HepG2 (cell line): ENCODE measurements around the gene VWA2. TPM values are rescaled to one million over a fixed set of nuclear protein-coding genes. Genes with fewer than 3 reads are reported as not detected.

Experiments used
- ATAC-seq: fragments of 200-7000 bp; cut with Tn5 transposase; 3 replicates; pipeline ENCODE4 v1.9.1; 2020; ENCODE audit warnings: mild to moderate bottlenecking, moderate library complexity
- BruUV-seq: library from RNA; stranded (reverse); fragments of 400-500 nt; replicated peaks from 2 replicates; lab custom pipeline; 2021; lab: Mats Ljungman, UMichigan
- CTCF ChIA-PET: fragments of 300-600 bp; formaldehyde crosslinking; extraction: SDS; loops from one replicate; lab custom pipeline; 2021; ENCODE audit warnings: low total read pairs, inconsistent platforms, low intra/inter-chr PET ratio; lab: Yijun Ruan, JAX
- POLR2A ChIA-PET: fragments of 350-600 bp; sonication (Branson Sonifier 250); formaldehyde crosslinking; loops from one replicate; lab custom pipeline; 2020; ENCODE audit warnings: antibody characterized with exemption, inconsistent platforms; lab: Yijun Ruan, JAX
- DNase-seq: peaks from one replicate; pipeline ENCODE4 v3.0.0-alpha.2; 2015; ENCODE audit warnings: low spot score
- FAIRE-seq: peaks from 3 replicates; lab custom pipeline; 2011; peaks lifted over from hg19 to GRCh38; lab: Jason Lieb, UNC
- H2AFZ ChIP-seq: one replicate; pipeline ENCODE4 v1.6.1; 2011; ENCODE audit warnings: low read length, inconsistent platforms
- H3K27ac ChIP-seq: fragments of 300-600 bp; 3 replicates; pipeline ENCODE4 v1.8.0; 2011; ENCODE audit warnings: mixed run types, mild to moderate bottlenecking, mixed read lengths, low read length, inconsistent platforms; ENCODE audit not compliant: insufficient read depth; ENCODE audit errors: extremely low read length
- H3K27me3 ChIP-seq, 2 experiments: fragments of 200-600 bp in 1 of 2; 2 replicates in 1 of 2; 3 replicates in 1 of 2; pipeline versions ENCODE4 v1.6.0 to v1.8.0; 2011; ENCODE audit warnings: low read length in 2 of 2, mild to moderate bottlenecking in 2 of 2, moderate library complexity in 2 of 2, inconsistent platforms in 1 of 2; ENCODE audit not compliant: insufficient read depth in 2 of 2, control insufficient read depth in 1 of 2
- H3K36me3 ChIP-seq, 2 experiments: fragments of 200-600 bp in 1 of 2; replicated peaks in 1 of 2; 2 replicates in 1 of 2; 3 replicates in 1 of 2; pipeline versions ENCODE4 v1.5.1 to v1.8.0; 2011; ENCODE audit warnings: low read length in 2 of 2, inconsistent platforms in 1 of 2; ENCODE audit not compliant: insufficient read depth in 2 of 2, control insufficient read depth in 1 of 2
- H3K4me1 ChIP-seq: 2 replicates; pipeline ENCODE4 v1.5.1; 2012; ENCODE audit warnings: low read length, inconsistent platforms; ENCODE audit not compliant: insufficient read depth
- H3K4me2 ChIP-seq: 2 replicates; pipeline ENCODE4 v1.6.0; 2011; ENCODE audit warnings: low read depth, low read length, inconsistent platforms
- H3K4me3 ChIP-seq, 3 experiments: fragments of 200-600 bp in 1 of 3; sonication (generic), shearing (Covaris generic) in 1 of 3; replicated peaks in 1 of 3; 2 replicates each; pipeline ENCODE4 v1.5.1; 2011 to 2016; ENCODE audit warnings: low read length in 3 of 3, inconsistent platforms in 2 of 3, low read depth in 2 of 3, mild to moderate bottlenecking in 2 of 3, control low read depth in 1 of 3, mixed read lengths in 1 of 3; ENCODE audit not compliant: insufficient read depth in 1 of 3
- H3K79me2 ChIP-seq: one replicate; pipeline ENCODE4 v1.6.1; 2011; ENCODE audit warnings: low read length, inconsistent platforms; ENCODE audit not compliant: insufficient read depth
- H3K9ac ChIP-seq: 2 replicates; pipeline ENCODE4 v1.6.0; 2011; ENCODE audit warnings: mild to moderate bottlenecking, low read depth, low read length, inconsistent platforms; ENCODE audit not compliant: insufficient read depth
- H3K9me3 ChIP-seq: 2 replicates; pipeline ENCODE4 v1.5.1; 2012; ENCODE audit warnings: mild to moderate bottlenecking, low read length
- H4K20me1 ChIP-seq: 2 replicates; pipeline ENCODE4 v1.6.0; 2011; ENCODE audit warnings: inconsistent platforms, mild to moderate bottlenecking, low read length, moderate library complexity; ENCODE audit not compliant: insufficient read depth
- CBX1 ChIP-seq: IDR thresholded peaks from one replicate; pipeline ENCODE4 v1.6.1; 2016; ENCODE audit warnings: antibody characterized with exemption, low read depth
- CERS6 ChIP-seq: sonication (generic); formaldehyde crosslinking; IDR thresholded peaks from 2 replicates; pipeline ENCODE4 v1.5.0; 2020; ENCODE audit warnings: missing genetic modification reagents
- GMEB2 ChIP-seq: IDR thresholded peaks from 2 replicates; pipeline ENCODE4 v1.6.1; 2016; ENCODE audit warnings: missing biosample characterization, missing genetic modification reagents, low read depth
- GPBP1L1 ChIP-seq: sonication (generic); formaldehyde crosslinking; IDR thresholded peaks from 2 replicates; pipeline ENCODE4 v1.5.0; 2020; ENCODE audit warnings: mild to moderate bottlenecking, missing genetic modification reagents
- HNF4G ChIP-seq, 2 experiments: sonication (generic) in 1 of 2; formaldehyde crosslinking in 1 of 2; IDR thresholded peaks; 2 replicates each; pipeline versions ENCODE4 v1.4.0 to v1.6.1; 2011 to 2020; ENCODE audit warnings: borderline replicate concordance in 2 of 2, low read depth in 2 of 2, mild to moderate bottlenecking in 2 of 2, low read length in 1 of 2, missing genetic modification reagents in 1 of 2, moderate library complexity in 1 of 2
- MBNL3 ChIP-seq: fragments of 250-450 bp; sonication (Bioruptor Pico); conservative IDR thresholded peaks from 2 replicates; pipeline ENCODE4 v1.8.0; 2022; ENCODE audit warnings: mild to moderate bottlenecking, inconsistent platforms
- NPAS2 ChIP-seq: sonication (generic); formaldehyde crosslinking; IDR thresholded peaks from 2 replicates; pipeline ENCODE4 v1.8.0; 2022; ENCODE audit warnings: mild to moderate bottlenecking, missing genetic modification reagents, borderline replicate concordance
- THAP7 ChIP-seq: sonication (generic); formaldehyde crosslinking; IDR thresholded peaks from 2 replicates; pipeline ENCODE4 v1.8.1; 2023; ENCODE audit warnings: mild to moderate bottlenecking, missing genetic modification reagents
- ZBTB43 ChIP-seq: sonication (generic); formaldehyde crosslinking; conservative IDR thresholded peaks from 2 replicates; pipeline ENCODE4 v1.4.0; 2020; ENCODE audit warnings: missing genetic modification reagents
- ZNF513 ChIP-seq: sonication (generic); formaldehyde crosslinking; conservative IDR thresholded peaks from 2 replicates; pipeline ENCODE4 v1.5.0; 2020; ENCODE audit warnings: missing genetic modification reagents
- WGBS: methylation state at CpG from one replicate; pipeline ENCODE4 v1.1.6; 2017; ENCODE audit warnings: low lambda C conversion rate; 5-methylcytosine and 5-hydroxymethylcytosine counted together
- in situ Hi-C: cut with HindIII; loops from 2 replicates; pipeline ENCODE4 v1.10.0; 2017; ENCODE audit warnings: low pct_unique_long_range_greater_than_20kb; ENCODE audit not compliant: extremely low pct_ligation_motif_present
- intact Hi-C: fragments of 100-400 bp; cut with micrococcal nuclease; formaldehyde crosslinking; loops from one replicate; pipeline ENCODE4 v1.10.0; 2022; ENCODE audit not compliant: unreplicated experiment
- polyA plus RNA-seq, 8 experiments: library from polyadenylated mRNA; depleted of rRNA in 3 of 8; stranded (reverse) in 7 of 8; unstranded in 1 of 8; fragments of >200 nt; fragmentation: Illumina TruSeq in 4 of 8; extraction: Trizol in 4 of 8; gene quantifications; 2 replicates each; pipeline versions ENCODE4 v1.2.1 to v1.2.3, GENCODE V29; 2011 to 2016; ENCODE audit warnings: low read depth in 4 of 8, missing spikeins in 1 of 8, mixed read lengths in 1 of 8; ENCODE audit not compliant: insufficient read depth in 1 of 8
- total RNA-seq, 5 experiments: library from RNA; depleted of rRNA; stranded (reverse); fragments of >200 nt; fragmentation: Illumina TruSeq; extraction: Trizol; gene quantifications; 2 replicates each; pipeline ENCODE4 v1.2.3, GENCODE V29; 2016; ENCODE audit warnings: low read depth in 1 of 5

Gene VWA2
- total and polyA plus RNA-seq, 2 of the 13 experiments (the other 11 are each of a cell fraction or from before 2014, with no cell fraction given): not detected

- FAIRE-seq: no peak
- ChIA-PET CTCF (no interaction called here), POLR2A (no interaction called here)
- in situ Hi-C loops (loop anchor here (10.0 to 25.0 kb wide), 2 partner anchors 403 to 835 kb away; no protein-coding TSS in a partner anchor), intact Hi-C loops (loop anchor here (5.0 kb wide), 1 partner anchor 155 kb away; no protein-coding TSS in a partner anchor)
- Histone ChIP-seq H3K4me1 (peaks cover 5% of the 10 kb centered on the region; the same call in 1 of the 2 replicates), H3K79me2 (no peaks in the 10 kb centered on the region), H3K27me3 (peaks cover 1 to 27% of the 10 kb centered on the region in 2 experiments; a peak in 3 of 5 replicates), H3K36me3 (no peaks in the 10 kb centered on the region; a peak in 1 of 5 replicates), H3K27ac (no peak overlapping the region), H3K9me3 (no peaks in the 10 kb centered on the region), H2AFZ (no peak overlapping the region), H3K4me3 (no peak overlapping the region), H3K4me2 (no peak overlapping the region), H4K20me1 (no peaks in the 10 kb centered on the region), H3K9ac (no peak overlapping the region)
- no peak for DNase-seq
- no peak for ATAC-seq
- no TSS peak for BruUV-seq
- WGBS: 30% methylated on average over 4 of the region's 14 CpGs
- TF ChIP-seq MBNL3 (CRISPR knock-in tag): no peak
- no peak for TF ChIP-seq ZNF513 (CRISPR knock-in tag)
- no peak for TF ChIP-seq HNF4G (IDR thresholded peaks at IDR 0.05; ENCODE audit: borderline replicate concordance, low read depth, low read length)
- TF ChIP-seq HNF4G (CRISPR knock-in tag; IDR thresholded peaks at IDR 0.05; ENCODE audit: borderline replicate concordance, low read depth): no peak
- TF ChIP-seq NPAS2 (CRISPR knock-in tag): no peak
- TF ChIP-seq GMEB2 (CRISPR knock-in tag): no peak
- no peak for TF ChIP-seq ZBTB43 (CRISPR knock-in tag)
- no peak for TF ChIP-seq THAP7 (CRISPR knock-in tag)
- no peak for TF ChIP-seq GPBP1L1 (CRISPR knock-in tag)
- TF ChIP-seq CERS6 (CRISPR knock-in tag): no peak
- TF ChIP-seq CBX1: no peak
These were observed 63.1 kb downstream of the VWA2 start for GRCh38 chr10:114301951-114302710.
